HG03103 (cell line): ENCODE measurements around the gene SPATA31D4.
"Not testable (repeated sequence)": the region's sequence is repeated elsewhere in the genome, so short reads cannot be mapped to it uniquely, and the experiment has no call there.

Experiments
- ATAC-seq: cut with Tn5 transposase; IDR thresholded peaks from one replicate; pipeline ENCODE4 v1.9.1; 2021; ENCODE audit warnings: low read depth; ENCODE audit not compliant: unreplicated experiment

Gene SPATA31D4

GRCh38 chr9:81928305-81928704, at the start of gene SPATA31D4:
SPATA31D4 (plus strand) TSS chr9:81928428; CDS start chr9:81928514, 86 bp downstream.
- ATAC-seq: not testable (repeated sequence)

GRCh38 chr9:81878530-81878929, 49.7 kb upstream of the SPATA31D4 start:
- ATAC-seq: no peak

GRCh38 chr9:81879501-81879916, 48.7 kb upstream of the SPATA31D4 start:
- ATAC-seq: no peak

- no peak for ATAC-seq
Observed at GRCh38 chr9:81885602-81886001, 42.6 kb upstream of the SPATA31D4 start.

- no peak for ATAC-seq
Observed at GRCh38 chr9:81886665-81887064, 41.6 kb upstream of the SPATA31D4 start.

- no peak for ATAC-seq
Observed at GRCh38 chr9:81890104-81890503, 38.1 kb upstream of the SPATA31D4 start.

GRCh38 chr9:81892440-81892839, 35.8 kb upstream of the SPATA31D4 start:
- ATAC-seq: no peak

- ATAC-seq: no peak
Observed at GRCh38 chr9:81893929-81894328, 34.3 kb upstream of the SPATA31D4 start.

GRCh38 chr9:81894891-81895290, 33.3 kb upstream of the SPATA31D4 start:
- no peak for ATAC-seq

GRCh38 chr9:81896070-81896469, 32.2 kb upstream of the SPATA31D4 start:
- no peak for ATAC-seq

- ATAC-seq: no peak
Observed at GRCh38 chr9:81898851-81899250, 29.4 kb upstream of the SPATA31D4 start.

- ATAC-seq: no peak
Observed at GRCh38 chr9:81902196-81902595, 26.0 kb upstream of the SPATA31D4 start.

GRCh38 chr9:81902626-81903025, 25.6 kb upstream of the SPATA31D4 start:
- no peak for ATAC-seq

GRCh38 chr9:81906671-81907070, 21.6 kb upstream of the SPATA31D4 start:
- ATAC-seq: no peak

GRCh38 chr9:81912135-81912534, 16.1 kb upstream of the SPATA31D4 start:
- ATAC-seq: no peak

- no peak for ATAC-seq
Observed at GRCh38 chr9:81915801-81916505, 12.3 kb upstream of the SPATA31D4 start.

- ATAC-seq: not testable (repeated sequence)
Observed at GRCh38 chr9:81918507-81918906, 9.7 kb upstream of the SPATA31D4 start.

- ATAC-seq: not testable (repeated sequence)
Observed at GRCh38 chr9:81930147-81930546, 1.9 kb downstream of the SPATA31D4 start.

GRCh38 chr9:81933547-81933946, 5.3 kb downstream of the SPATA31D4 start:
- peak; percentile 48 for ATAC-seq

- ATAC-seq: not testable (repeated sequence)
Observed at GRCh38 chr9:81943393-81943792, 15.2 kb downstream of the SPATA31D4 start, which contains the start of gene SPATA31D3. SPATA31D3 (plus strand) TSS chr9:81943500; CDS start chr9:81943586, 86 bp downstream.

- not testable (repeated sequence) for ATAC-seq
Observed at GRCh38 chr9:81948650-81949049, 20.4 kb downstream of the SPATA31D4 start.

GRCh38 chr9:81953096-81953495, 24.9 kb downstream of the SPATA31D4 start:
- ATAC-seq: no peak
